PC-3 (cell line): ENCODE measurements around the gene CFL1.

Experiments used
- EZH2 ChIP-seq: fragments of 300-600 bp; sonication (generic); IDR thresholded peaks from one replicate; pipeline ENCODE4 v1.6.1; 2017; ENCODE audit warnings: antibody characterized with exemption, mild to moderate bottlenecking, low read length; ENCODE audit not compliant: unreplicated experiment
- EZH2phosphoT487 ChIP-seq: fragments of 300-600 bp; sonication (generic); IDR thresholded peaks from 2 replicates; pipeline ENCODE4 v1.6.1; 2018; ENCODE audit warnings: mild to moderate bottlenecking, antibody characterized with exemption, low read length, borderline replicate concordance
- TF ChIP-seq, protein P1 (sequence below): fragments of 300-600 bp; sonication (generic); conservative IDR thresholded peaks from 2 replicates; pipeline ENCODE4 v1.5.1; 2017; ENCODE audit warnings: antibody characterized with exemption, low read depth, mild to moderate bottlenecking, low read length

DNA sequence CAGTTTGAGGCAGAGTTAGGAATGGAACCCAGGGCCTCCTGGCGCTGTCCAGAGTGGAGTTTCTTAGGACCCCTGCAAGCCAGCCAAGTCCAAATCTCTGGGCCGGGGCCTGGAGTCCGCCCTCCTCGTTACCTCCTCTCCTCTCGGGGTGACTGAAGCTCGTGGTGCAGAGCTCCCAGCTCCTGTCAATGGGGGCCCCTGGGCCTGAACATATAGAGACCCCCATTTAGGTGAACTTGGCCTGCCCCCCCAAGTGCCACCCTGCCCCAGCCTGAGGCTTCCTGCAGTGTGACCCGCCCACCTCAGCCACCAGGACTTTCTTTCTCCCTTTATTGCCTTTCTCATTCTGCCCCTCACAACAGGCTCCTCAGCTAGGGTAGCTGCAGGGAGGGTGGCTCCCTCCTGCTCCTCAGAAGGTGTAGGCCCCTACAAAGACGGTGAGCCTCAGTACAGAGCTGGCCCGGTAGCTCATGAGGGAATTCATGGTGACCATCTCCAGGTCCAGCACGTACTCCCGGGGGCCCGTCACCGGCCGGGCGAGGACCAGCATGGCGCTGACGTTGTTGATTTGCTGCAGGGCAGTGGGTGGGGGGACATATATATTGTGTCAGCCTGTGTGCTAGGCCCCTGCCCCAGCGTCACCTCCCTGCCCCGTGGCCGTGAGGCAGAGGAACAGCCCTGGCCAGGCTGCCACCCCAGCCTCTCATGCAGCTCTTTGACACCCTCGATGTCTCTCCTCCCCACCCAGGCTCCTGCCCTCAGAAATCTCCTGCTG lies 8.7 kb upstream of the CFL1 start:
- TF ChIP-seq, protein P1, sequence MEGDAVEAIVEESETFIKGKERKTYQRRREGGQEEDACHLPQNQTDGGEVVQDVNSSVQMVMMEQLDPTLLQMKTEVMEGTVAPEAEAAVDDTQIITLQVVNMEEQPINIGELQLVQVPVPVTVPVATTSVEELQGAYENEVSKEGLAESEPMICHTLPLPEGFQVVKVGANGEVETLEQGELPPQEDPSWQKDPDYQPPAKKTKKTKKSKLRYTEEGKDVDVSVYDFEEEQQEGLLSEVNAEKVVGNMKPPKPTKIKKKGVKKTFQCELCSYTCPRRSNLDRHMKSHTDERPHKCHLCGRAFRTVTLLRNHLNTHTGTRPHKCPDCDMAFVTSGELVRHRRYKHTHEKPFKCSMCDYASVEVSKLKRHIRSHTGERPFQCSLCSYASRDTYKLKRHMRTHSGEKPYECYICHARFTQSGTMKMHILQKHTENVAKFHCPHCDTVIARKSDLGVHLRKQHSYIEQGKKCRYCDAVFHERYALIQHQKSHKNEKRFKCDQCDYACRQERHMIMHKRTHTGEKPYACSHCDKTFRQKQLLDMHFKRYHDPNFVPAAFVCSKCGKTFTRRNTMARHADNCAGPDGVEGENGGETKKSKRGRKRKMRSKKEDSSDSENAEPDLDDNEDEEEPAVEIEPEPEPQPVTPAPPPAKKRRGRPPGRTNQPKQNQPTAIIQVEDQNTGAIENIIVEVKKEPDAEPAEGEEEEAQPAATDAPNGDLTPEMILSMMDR: no peak
- no peak for TF ChIP-seq EZH2
- no peak for TF ChIP-seq EZH2phosphoT487
